AG04450 (cell line): Measurements from ENCODE around the gene DGUOK. TPM values are rescaled to one million over a fixed set of nuclear protein-coding genes. Genes with fewer than 3 reads are reported as not detected.

Experiments used
- CTCF ChIA-PET: fragments of 300-600, 350-600 bp; formaldehyde crosslinking; extraction: SDS; loops from one replicate; lab custom pipeline; 2022; ENCODE audit warnings: antibody characterized with exemption, inconsistent platforms; lab: Charles Lee
- POLR2A ChIA-PET: fragments of 350-600 bp; formaldehyde crosslinking; extraction: SDS; loops from one replicate; lab custom pipeline; 2021; ENCODE audit warnings: antibody characterized with exemption, inconsistent platforms; lab: Yijun Ruan, JAX
- DNase-seq: peaks from one replicate; pipeline ENCODE4 v3.0.0-alpha.2; 2011; ENCODE audit warnings: low read depth, low spot score
- H3K27ac ChIP-seq: one replicate; pipeline ENCODE4 v1.5.1; 2012; ENCODE audit warnings: low read depth, low read length, control low read depth
- H3K27me3 ChIP-seq: one replicate; pipeline ENCODE4 v1.6.0; 2012; ENCODE audit warnings: low read length; ENCODE audit not compliant: control insufficient read depth, insufficient read depth
- H3K4me3 ChIP-seq: 2 replicates; pipeline ENCODE4 v1.5.1; 2011; ENCODE audit warnings: mild to moderate bottlenecking, low read depth, low read length, control low read depth
- H3K9me3 ChIP-seq: 2 replicates; pipeline ENCODE4 v1.5.1; 2012; ENCODE audit warnings: low read length; ENCODE audit not compliant: control insufficient read depth, insufficient read depth
- CTCF ChIP-seq: IDR thresholded peaks from 2 replicates; pipeline ENCODE4 v1.5.1; 2011; ENCODE audit warnings: low read depth, low read length, control low read depth, inconsistent platforms
- polyA plus RNA-seq: library from polyadenylated mRNA; depleted of rRNA; stranded (reverse); fragments of >200 nt; gene quantifications from 2 replicates; pipeline ENCODE4 v1.2.3, GENCODE V29; 2011

Gene DGUOK
- polyA plus RNA-seq, 1 experiment = 101 TPM

GRCh38 chr2:73949802-73950201 lies 23.1 kb downstream of the DGUOK start:
- H3K27ac ChIP-seq = no peak overlapping the region
- DNase-seq = no peak
- POLR2A ChIA-PET = no interaction called here
- CTCF ChIA-PET = interaction anchor here (1.3 kb wide), 1 partner anchor 126 kb away, joined by 3 read pairs; no protein-coding TSS in a partner anchor
- no peaks in the 10 kb centered on the region for H3K9me3 ChIP-seq
- TF ChIP-seq CTCF = no peak
- H3K27me3 ChIP-seq = no peaks in the 10 kb centered on the region
- no peak overlapping the region for H3K4me3 ChIP-seq

- DNase-seq = no peak
- ChIA-PET POLR2A (no interaction called here), CTCF (interaction anchor here (0.6 to 2.9 kb wide), 2 partner anchors 128 to 167 kb away, joined by 3 to 8 read pairs; no protein-coding TSS in a partner anchor)
- TF ChIP-seq CTCF = no peak
- H3K27me3 ChIP-seq = no peaks in the 10 kb centered on the region
- H3K9me3 ChIP-seq = no peaks in the 10 kb centered on the region
- H3K27ac ChIP-seq = no peak overlapping the region
- no peak overlapping the region for H3K4me3 ChIP-seq
Measured at GRCh38 chr2:73952499-73953446, 26.1 kb downstream of the DGUOK start.

GRCh38 chr2:73956218-73956865 lies 29.7 kb downstream of the DGUOK start:
- H3K9me3 ChIP-seq = no peaks in the 10 kb centered on the region
- TF ChIP-seq CTCF = no peak
- no peak overlapping the region for H3K4me3 ChIP-seq
- no peak overlapping the region for H3K27ac ChIP-seq
- DNase-seq = no peak
- no peaks in the 10 kb centered on the region for H3K27me3 ChIP-seq
- CTCF ChIA-PET = no interaction called here
- POLR2A ChIA-PET = no interaction called here

DNA sequence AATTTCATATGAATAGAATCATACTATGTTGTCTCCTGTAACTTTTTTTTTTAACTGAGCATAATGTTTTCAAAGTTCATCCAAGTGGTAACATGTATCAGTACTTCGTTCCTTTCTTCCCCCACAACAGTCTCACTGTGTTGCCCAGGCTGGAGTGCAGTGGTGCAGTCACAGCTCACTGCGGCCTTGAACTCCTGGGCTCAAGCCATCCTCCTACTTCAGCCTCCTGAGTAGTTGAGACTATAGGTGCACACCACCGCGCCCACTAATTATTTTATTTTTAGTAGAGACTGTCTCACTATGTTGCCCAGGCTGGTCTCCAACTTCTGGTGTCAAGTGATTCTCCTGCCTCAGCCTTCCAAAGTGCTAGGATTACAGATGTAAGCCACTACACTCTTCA lies 34.6 kb downstream of the DGUOK start:
- DNase-seq = no peak
- ChIA-PET CTCF (interaction anchor here (1.1 kb wide), 1 partner anchor 159 kb away, joined by 3 read pairs; no protein-coding TSS in a partner anchor), POLR2A (no interaction called here)
- no peak for TF ChIP-seq CTCF
- H3K27me3 ChIP-seq = no peaks in the 10 kb centered on the region
- peaks cover 3% of the 10 kb centered on the region; the same call in 1 of the 2 replicates for H3K9me3 ChIP-seq
- no peak overlapping the region for H3K27ac ChIP-seq
- no peak overlapping the region for H3K4me3 ChIP-seq
